PC-3 (cell line): Measurements from ENCODE around the gene STAC3. TPM values are rescaled to one million over a fixed set of nuclear protein-coding genes. Genes with fewer than 3 reads are reported as not detected.

Source experiments
- ATAC-seq: fragments of 200-7000 bp; cut with Tn5 transposase; 2 replicates; pipeline ENCODE4 v1.9.1; 2020; ENCODE audit warnings: mild to moderate bottlenecking, moderate library complexity
- BruUV-seq: library from RNA; stranded (reverse); fragments of 400-500 nt; replicated peaks from 2 replicates; lab custom pipeline; 2021; lab: Mats Ljungman, UMichigan
- CTCF ChIA-PET: fragments of 300-600 bp; sonication (Branson Sonifier 250); formaldehyde crosslinking; loops from one replicate; lab custom pipeline; 2022; ENCODE audit warnings: antibody characterized with exemption; lab: Charles Lee
- POLR2A ChIA-PET: fragments of 300-600 bp; sonication (Branson Sonifier 250); formaldehyde crosslinking; loops from one replicate; lab custom pipeline; 2022; ENCODE audit warnings: antibody characterized with exemption; ENCODE audit not compliant: unreplicated experiment; lab: Charles Lee
- DNase-seq: peaks from one replicate; pipeline ENCODE4 v3.0.0-alpha.2; 2015
- H2AFZ ChIP-seq: fragments of 300-600 bp; sonication (generic); 2 replicates; pipeline ENCODE4 v1.6.0; 2016; ENCODE audit warnings: antibody characterized with exemption, low read length
- H3F3A ChIP-seq: fragments of 300-600 bp; sonication (generic); one replicate; pipeline ENCODE4 v1.6.0; 2017; ENCODE audit warnings: antibody characterized with exemption, low read length, control low read depth, mild to moderate bottlenecking; ENCODE audit not compliant: unreplicated experiment
- H3K27ac ChIP-seq: fragments of 300-600 bp; sonication (generic); 2 replicates; pipeline ENCODE4 v1.5.1; 2016; ENCODE audit warnings: mild to moderate bottlenecking, low read length
- H3K27me3 ChIP-seq: fragments of 300-600 bp; sonication (generic); 2 replicates; pipeline ENCODE4 v1.6.1; 2016; ENCODE audit warnings: low read length, mixed read lengths
- H3K36me3 ChIP-seq: fragments of 300-600 bp; sonication (generic); 2 replicates; pipeline ENCODE4 v1.6.1; 2016; ENCODE audit warnings: low read depth, mixed run types, low read length, mixed read lengths
- H3K4me1 ChIP-seq: fragments of 300-600 bp; sonication (generic); 2 replicates; pipeline ENCODE4 v1.5.1; 2016; ENCODE audit warnings: low read length; ENCODE audit not compliant: insufficient read depth
- H3K4me2 ChIP-seq: fragments of 300-600 bp; sonication (generic); 2 replicates; pipeline ENCODE4 v1.6.0; 2016; ENCODE audit warnings: low read length
- H3K4me3 ChIP-seq: fragments of 300-600 bp; sonication (generic); 2 replicates; pipeline ENCODE4 v1.5.1; 2016; ENCODE audit warnings: mild to moderate bottlenecking, low read length, mixed read lengths
- H3K79me2 ChIP-seq: fragments of 300-600 bp; sonication (generic); 2 replicates; pipeline ENCODE4 v1.6.1; 2017; ENCODE audit warnings: low read length, mixed read lengths
- H3K9ac ChIP-seq: fragments of 300-600 bp; sonication (generic); 2 replicates; pipeline ENCODE4 v1.6.0; 2016; ENCODE audit warnings: mild to moderate bottlenecking, low read length
- H3K9me2 ChIP-seq: fragments of 300-600 bp; sonication (generic); replicated peaks from 2 replicates; pipeline ENCODE4 v1.6.1; 2016; ENCODE audit warnings: mixed run types, low read length, mixed read lengths
- H3K9me3 ChIP-seq: fragments of 300-600 bp; sonication (generic); 2 replicates; pipeline ENCODE4 v1.6.1; 2016; ENCODE audit warnings: low read length, mixed read lengths
- H4K20me1 ChIP-seq: fragments of 300-600 bp; sonication (generic); 2 replicates; pipeline ENCODE4 v1.6.1; 2016; ENCODE audit warnings: low read length, mixed read lengths
- CTCF ChIP-seq: fragments of 300-600 bp; sonication (generic); conservative IDR thresholded peaks from 2 replicates; pipeline ENCODE4 v1.5.1; 2017; ENCODE audit warnings: antibody characterized with exemption, low read depth, mild to moderate bottlenecking, low read length
- EZH2 ChIP-seq: fragments of 300-600 bp; sonication (generic); IDR thresholded peaks from one replicate; pipeline ENCODE4 v1.6.1; 2017; ENCODE audit warnings: antibody characterized with exemption, mild to moderate bottlenecking, low read length; ENCODE audit not compliant: unreplicated experiment
- EZH2phosphoT487 ChIP-seq: fragments of 300-600 bp; sonication (generic); IDR thresholded peaks from 2 replicates; pipeline ENCODE4 v1.6.1; 2018; ENCODE audit warnings: mild to moderate bottlenecking, antibody characterized with exemption, low read length, borderline replicate concordance
- intact Hi-C: fragments of 100-400 bp; cut with micrococcal nuclease; formaldehyde crosslinking; loops from 2 replicates; pipeline ENCODE4 v1.9.0; 2023
- total RNA-seq: library from RNA; depleted of rRNA; stranded (reverse); fragments of >200 nt; gene quantifications from 2 replicates; pipeline ENCODE4 v1.2.3, GENCODE V29; 2014

Gene STAC3
- total RNA-seq, 1 experiment from 2014 or later: 1.8 TPM

- Histone ChIP-seq H2AFZ (no peak overlapping the region; the same call in 1 of the 2 replicates), H3K27ac (no peak overlapping the region), H3K27me3 (peaks cover 19% of the 10 kb centered on the region), H3F3A (no peaks in the 10 kb centered on the region), H3K4me3 (no peak overlapping the region), H3K79me2 (no peaks in the 10 kb centered on the region), H3K9me2 (no peaks in the 10 kb centered on the region), H4K20me1 (no peaks in the 10 kb centered on the region), H3K4me2 (peak overlapping the region; percentile 17), H3K9ac (no peak overlapping the region), H3K9me3 (no peaks in the 10 kb centered on the region), H3K36me3 (no peaks in the 10 kb centered on the region), H3K4me1 (peaks cover 39% of the 10 kb centered on the region)
- TF ChIP-seq EZH2phosphoT487 (no peak), CTCF (peak; percentile 76), EZH2 (no peak)
- ATAC-seq (peak; percentile 45), DNase-seq (peak; percentile 72)
- ChIA-PET POLR2A (no interaction called here), CTCF (interaction anchor here (1.0 to 2.5 kb wide), 4 partner anchors 24 to 238 kb away, joined by 3 to 24 read pairs (median 7); no protein-coding TSS in a partner anchor)
- intact Hi-C loops: loop anchor here (1.0 kb wide), 1 partner anchor 29 kb away; no protein-coding TSS in a partner anchor
- no TSS peak for BruUV-seq
Measured at GRCh38 chr12:57214398-57214781, 36.6 kb downstream of the STAC3 start.

GRCh38 chr12:57213763-57214397 lies 37.1 kb downstream of the STAC3 start:
- intact Hi-C loops: loop anchor here (1.0 kb wide), 3 partner anchors 15 to 29 kb away; partner anchors contain the start of gene SHMT2

More at GRCh38 chr12:57213763-57214397, 37.1 kb downstream of the STAC3 start:
- no peak for DNase-seq
- no peaks in the 10 kb centered on the region for H3F3A ChIP-seq
- H3K4me1 ChIP-seq: peaks cover 37% of the 10 kb centered on the region
- H3K9me3 ChIP-seq: no peaks in the 10 kb centered on the region
- no peak overlapping the region for H3K4me3 ChIP-seq
- H3K9me2 ChIP-seq: no peaks in the 10 kb centered on the region
- no peaks in the 10 kb centered on the region for H4K20me1 ChIP-seq
- H3K9ac ChIP-seq: no peak overlapping the region
- POLR2A ChIA-PET: no interaction called here
- no TSS peak for BruUV-seq
- CTCF ChIA-PET: interaction anchor here (0.6 to 2.5 kb wide), 8 partner anchors 23 to 239 kb away, joined by 3 to 24 read pairs (median 6); a partner anchor contains a TSS
- TF ChIP-seq CTCF: no peak
- TF ChIP-seq EZH2: no peak
- no peak for TF ChIP-seq EZH2phosphoT487
- ATAC-seq: no peak
- H2AFZ ChIP-seq: peak overlapping the region; percentile 11; the same call in 1 of the 2 replicates
- no peaks in the 10 kb centered on the region for H3K36me3 ChIP-seq
- H3K27ac ChIP-seq: no peak overlapping the region
- peak overlapping the region; percentile 17 for H3K4me2 ChIP-seq
- peaks cover 19% of the 10 kb centered on the region for H3K27me3 ChIP-seq
- no peaks in the 10 kb centered on the region for H3K79me2 ChIP-seq
